Psoas muscle (tissue), 8 donors: ENCODE results near the gene MAT2B. TPM values are rescaled to one million over a fixed set of nuclear protein-coding genes. Genes with fewer than 3 reads are reported as not detected.
"Not testable (repeated sequence)": the region's sequence is repeated elsewhere in the genome, so short reads cannot be mapped to it uniquely, and the experiment has no call there.

ENCODE experiments used
- ATAC-seq, 4 donors: fragments of 200-7000 bp; cut with Tn5 transposase; one replicate each; pipeline ENCODE4 v1.9.1; 2020; ENCODE audit warnings: moderate library complexity in 3 of 4, mild to moderate bottlenecking in 2 of 4
- DNase-seq, 2 donors: peaks; one replicate each; pipeline ENCODE4 v3.0.0-alpha.2; 2020
- H3K27ac ChIP-seq: fragments of 200-600 bp; one replicate; pipeline ENCODE4 v1.8.0; 2022
- H3K27me3 ChIP-seq, 3 donors: fragments of 200-600 bp in 1 of 3; one replicate each; pipeline versions ENCODE4 v1.6.1 to v1.8.0; 2013 to 2022; ENCODE audit warnings: low read length in 2 of 3, mild to moderate bottlenecking in 2 of 3, moderate library complexity in 1 of 3; ENCODE audit not compliant: insufficient read depth in 3 of 3
- H3K36me3 ChIP-seq, 2 donors: fragments of 200-600 bp in 1 of 2; one replicate each; pipeline versions ENCODE4 v1.6.1 to v1.8.0; 2013 to 2022; ENCODE audit warnings: low read depth in 1 of 2, mild to moderate bottlenecking in 1 of 2, moderate library complexity in 1 of 2; ENCODE audit not compliant: insufficient read depth in 1 of 2
- H3K4me1 ChIP-seq: fragments of 200-600 bp; one replicate; pipeline ENCODE4 v1.8.0; 2022
- H3K4me3 ChIP-seq: fragments of 200-600 bp; one replicate; pipeline ENCODE4 v1.8.0; 2022; ENCODE audit warnings: mild to moderate bottlenecking
- H3K9me3 ChIP-seq: fragments of 200-600 bp; one replicate; pipeline ENCODE4 v1.8.0; 2022
- CTCF ChIP-seq: fragments of 200-600 bp; IDR thresholded peaks from one replicate; pipeline ENCODE4 v1.8.0; 2022; ENCODE audit warnings: antibody characterized with exemption
- WGBS, 3 donors: extraction: QIAGEN DNeasy Blood & Tissue Kit; methylation state at CpG; one replicate each; pipeline versions ENCODE4 v1.1.6 to v1.1.7; 2013; 5-methylcytosine and 5-hydroxymethylcytosine counted together
- intact Hi-C, 2 donors: fragments of 100-400 bp; cut with DNase I; formaldehyde crosslinking; loops; one replicate each; pipeline versions ENCODE4 v1.11.0 to v1.14.2; 2022
- polyA plus RNA-seq, 3 donors: library from polyadenylated mRNA; stranded (reverse); fragments of 200-250 nt; gene quantifications; one replicate each; pipeline ENCODE4 v1.2.3, GENCODE V29; 2013
- total RNA-seq, 4 donors: library from RNA; stranded (reverse); fragmentation: NEBNext Ultra II Directional in 2 of 4; extraction: Animal tissue kit (Norgen Biotek cat#: 25700) in 2 of 4; gene quantifications; one replicate each; pipeline versions ENCODE4 v1.2.1 to v1.2.4, GENCODE V29; 2021 to 2023
- donor health status: healthy with polysubstance abuse.
- donor health status: DM: no; HTN: no; CAD: no; lungs with moderate emphysema.
- donor health status: Bipolar disorder and iron deficiency.
- donor health status: healthy.
- donor health status: DM: yes; HTN: yes; CAD: no.
- donor health status: DM: no; HTN: no; CAD: no.
- donor health status: DM: no; HTN: no; CAD: no.
- donor health status: DM: yes; HTN: yes; CAD: no.

Gene MAT2B
- total and polyA plus RNA-seq, 7 donors = 27.3 to 72.7 (median 33.8) TPM

- H3K9me3 ChIP-seq = no peaks in the 10 kb centered on the region
- no peak for ATAC-seq
- H3K27me3 ChIP-seq = no peaks in the 10 kb centered on the region
- 58% methylated on average over 5 of the region's 5 CpGs for WGBS, 3 donors
- H3K27ac ChIP-seq = no peak overlapping the region
- no peak for DNase-seq
- intact Hi-C loops = no loop called here
- H3K36me3 ChIP-seq = no peaks in the 10 kb centered on the region
- TF ChIP-seq CTCF = no peak
- no peak overlapping the region for H3K4me3 ChIP-seq
- H3K4me1 ChIP-seq = no peaks in the 10 kb centered on the region
Measured at GRCh38 chr5:163532171-163533084, 27.0 kb downstream of the MAT2B start.

GRCh38 chr5:163533223-163533622, 27.8 kb downstream of the MAT2B start:
- WGBS, 3 donors = 34 to 54% (median 46%) methylated on average over 2 of the region's 2 CpGs
- ATAC-seq (no peak), DNase-seq (no peak)
- no peaks in the 10 kb centered on the region for H3K4me1 ChIP-seq
- H3K9me3 ChIP-seq = no peaks in the 10 kb centered on the region
- intact Hi-C loops = no loop called here
- no peaks in the 10 kb centered on the region for H3K36me3 ChIP-seq
- H3K4me3 ChIP-seq = no peak overlapping the region
- no peaks in the 10 kb centered on the region for H3K27me3 ChIP-seq
- H3K27ac ChIP-seq = no peak overlapping the region
- TF ChIP-seq CTCF = no peak

- 18 to 46% (median 23%) methylated on average over 2 of the region's 2 CpGs for WGBS, 3 donors
- H3K4me3 ChIP-seq = no peak overlapping the region
- H3K36me3 ChIP-seq = no peaks in the 10 kb centered on the region
- no peak overlapping the region for H3K27ac ChIP-seq
- ATAC-seq (no peak), DNase-seq (no peak)
- intact Hi-C loops = no loop called here
- H3K9me3 ChIP-seq = no peaks in the 10 kb centered on the region
- H3K4me1 ChIP-seq = no peaks in the 10 kb centered on the region
- H3K27me3 ChIP-seq = no peaks in the 10 kb centered on the region
- TF ChIP-seq CTCF = no peak
Measured at GRCh38 chr5:163534492-163535094, 29.2 kb downstream of the MAT2B start.

GRCh38 chr5:163535290-163535689, 29.9 kb downstream of the MAT2B start:
- WGBS, 3 donors = 34 to 53% (median 37%) methylated on average over 3 of the region's 3 CpGs
- H3K4me1 ChIP-seq = no peaks in the 10 kb centered on the region

GRCh38 chr5:163536442-163536841, 31.0 kb downstream of the MAT2B start:
- WGBS, 3 donors = 89 to 100% (median 92%) methylated on average over 3 of the region's 3 CpGs
- H3K4me3 ChIP-seq, H3K36me3 ChIP-seq, H3K4me1 ChIP-seq, intact Hi-C loops, H3K27ac ChIP-seq, DNase-seq, H3K9me3 ChIP-seq, ATAC-seq, H3K27me3 ChIP-seq: not testable (repeated sequence)

More at GRCh38 chr5:163535290-163535689, 29.9 kb downstream of the MAT2B start:
- Histone ChIP-seq H3K27ac (no peak overlapping the region), H3K4me3 (no peak overlapping the region), H3K36me3 (no peaks in the 10 kb centered on the region), H3K9me3 (no peaks in the 10 kb centered on the region), H3K27me3 (no peaks in the 10 kb centered on the region)
- TF ChIP-seq CTCF = no peak
- intact Hi-C loops = no loop called here
- no peak for ATAC-seq
- DNase-seq = no peak
